ENCODE measurements around the gene KCTD19. TPM values are rescaled to one million over a fixed set of nuclear protein-coding genes. Genes with fewer than 3 reads are reported as not detected.

Gene KCTD19
- total and polyA plus RNA-seq, 7 donors: 0.03 TPM; not detected in 6

DNA sequence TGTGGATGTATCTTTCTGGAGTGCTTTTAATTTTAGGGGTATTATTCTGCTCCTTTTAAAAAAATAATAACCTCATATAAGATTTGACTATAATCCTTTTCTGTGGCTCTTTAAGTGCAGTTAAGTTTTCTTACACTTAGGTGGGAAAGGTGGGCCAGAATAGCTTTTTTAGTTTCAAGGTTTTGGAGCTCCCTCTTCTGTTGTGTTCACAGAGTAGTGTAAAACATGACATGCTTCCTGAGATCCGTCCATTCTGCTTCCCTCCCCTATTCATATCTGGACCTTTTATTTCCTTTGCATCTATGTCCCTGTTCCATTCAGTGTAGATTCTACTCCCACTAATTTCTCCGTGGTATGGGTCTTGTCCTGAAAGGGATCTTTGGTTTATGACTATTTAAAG is 12.9 kb upstream of the KCTD19 start:
- Histone ChIP-seq H3K4me3 (no peak overlapping the region), H3K9me3 (no peaks in the 10 kb centered on the region), H3K4me1 (no peaks in the 10 kb centered on the region), H3K27me3 (ENCODE audit: insufficient read depth in 3 of 3, low read length in 2 of 3) (no peaks in the 10 kb centered on the region), H3K27ac (no peak overlapping the region), H3K36me3 (ENCODE audit: insufficient read depth in 1 of 2, low read depth in 1 of 2) (no peaks in the 10 kb centered on the region)
- intact Hi-C loops (cut with DNase I): no loop called here
- ATAC-seq (no peak), DNase-seq (no peak)
- TF ChIP-seq, protein P1, sequence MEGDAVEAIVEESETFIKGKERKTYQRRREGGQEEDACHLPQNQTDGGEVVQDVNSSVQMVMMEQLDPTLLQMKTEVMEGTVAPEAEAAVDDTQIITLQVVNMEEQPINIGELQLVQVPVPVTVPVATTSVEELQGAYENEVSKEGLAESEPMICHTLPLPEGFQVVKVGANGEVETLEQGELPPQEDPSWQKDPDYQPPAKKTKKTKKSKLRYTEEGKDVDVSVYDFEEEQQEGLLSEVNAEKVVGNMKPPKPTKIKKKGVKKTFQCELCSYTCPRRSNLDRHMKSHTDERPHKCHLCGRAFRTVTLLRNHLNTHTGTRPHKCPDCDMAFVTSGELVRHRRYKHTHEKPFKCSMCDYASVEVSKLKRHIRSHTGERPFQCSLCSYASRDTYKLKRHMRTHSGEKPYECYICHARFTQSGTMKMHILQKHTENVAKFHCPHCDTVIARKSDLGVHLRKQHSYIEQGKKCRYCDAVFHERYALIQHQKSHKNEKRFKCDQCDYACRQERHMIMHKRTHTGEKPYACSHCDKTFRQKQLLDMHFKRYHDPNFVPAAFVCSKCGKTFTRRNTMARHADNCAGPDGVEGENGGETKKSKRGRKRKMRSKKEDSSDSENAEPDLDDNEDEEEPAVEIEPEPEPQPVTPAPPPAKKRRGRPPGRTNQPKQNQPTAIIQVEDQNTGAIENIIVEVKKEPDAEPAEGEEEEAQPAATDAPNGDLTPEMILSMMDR (IDR thresholded peaks at IDR 0.05): no peak
- WGBS, 3 donors: 30 to 41% (median 31%) methylated on average over 2 of the region's 2 CpGs

DNA sequence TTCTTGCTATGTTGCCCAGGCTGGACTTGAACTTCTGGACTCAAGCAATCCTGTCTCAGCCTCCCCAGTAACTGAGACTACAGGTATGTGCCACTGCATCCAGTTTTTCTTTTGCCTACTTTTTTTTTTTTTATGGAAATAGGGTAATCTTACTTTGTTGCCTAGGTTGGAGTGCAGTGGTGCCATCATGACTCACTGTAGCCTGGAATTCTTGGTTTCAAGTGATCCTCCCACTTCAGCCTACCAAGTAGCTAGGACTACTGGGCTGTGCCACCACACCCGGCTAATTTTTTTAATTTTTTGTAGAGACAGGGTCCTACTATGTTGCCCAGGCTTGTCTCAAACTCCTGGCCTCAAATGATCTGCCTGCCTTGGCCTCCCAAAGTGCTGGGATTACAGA is 10.1 kb upstream of the KCTD19 start:
- no peak for DNase-seq
- Histone ChIP-seq H3K27ac (no peak overlapping the region), H3K27me3 (ENCODE audit: insufficient read depth in 3 of 3, low read length in 2 of 3) (no peaks in the 10 kb centered on the region), H3K9me3 (no peaks in the 10 kb centered on the region), H3K4me3 (no peak overlapping the region), H3K4me1 (no peaks in the 10 kb centered on the region), H3K36me3 (ENCODE audit: insufficient read depth in 1 of 2, low read depth in 1 of 2) (no peaks in the 10 kb centered on the region)
- TF ChIP-seq, protein P1 (IDR thresholded peaks at IDR 0.05): no peak
- no peak for ATAC-seq
- WGBS, 3 donors: 87 to 95% (median 87%) methylated on average over 1 of the region's 1 CpG
- intact Hi-C loops (cut with DNase I): no loop called here

DNA sequence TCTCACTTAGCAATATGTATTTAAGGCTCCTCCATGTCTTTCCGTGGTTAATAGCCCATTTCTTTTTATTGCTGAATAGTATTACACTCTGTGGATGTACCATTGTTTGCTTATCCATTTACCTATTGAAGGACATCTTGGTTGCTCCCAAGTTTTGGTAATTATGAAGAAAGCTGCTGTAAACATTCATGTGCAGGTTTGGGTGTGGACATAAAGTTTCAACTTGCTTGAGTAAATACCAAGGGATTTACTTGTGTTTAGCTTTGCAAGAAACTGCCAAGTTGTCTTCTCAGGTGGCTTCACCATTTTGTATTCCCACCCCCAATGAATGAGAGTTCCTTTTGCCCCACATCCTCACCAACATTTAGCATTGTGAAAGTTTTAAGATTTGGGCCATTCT is 9.6 kb upstream of the KCTD19 start:
- Histone ChIP-seq H3K4me1 (no peaks in the 10 kb centered on the region), H3K36me3 (ENCODE audit: insufficient read depth in 1 of 2, low read depth in 1 of 2) (no peaks in the 10 kb centered on the region), H3K27ac (no peak overlapping the region), H3K4me3 (no peak overlapping the region), H3K9me3 (no peaks in the 10 kb centered on the region), H3K27me3 (ENCODE audit: insufficient read depth in 3 of 3, low read length in 2 of 3) (no peaks in the 10 kb centered on the region)
- TF ChIP-seq, protein P1 (IDR thresholded peaks at IDR 0.05): no peak
- DNase-seq (no peak), ATAC-seq (no peak)
- intact Hi-C loops (cut with DNase I): no loop called here
- WGBS, 3 donors: 61 to 84% (median 78%) methylated on average over 1 of the region's 1 CpG

DNA sequence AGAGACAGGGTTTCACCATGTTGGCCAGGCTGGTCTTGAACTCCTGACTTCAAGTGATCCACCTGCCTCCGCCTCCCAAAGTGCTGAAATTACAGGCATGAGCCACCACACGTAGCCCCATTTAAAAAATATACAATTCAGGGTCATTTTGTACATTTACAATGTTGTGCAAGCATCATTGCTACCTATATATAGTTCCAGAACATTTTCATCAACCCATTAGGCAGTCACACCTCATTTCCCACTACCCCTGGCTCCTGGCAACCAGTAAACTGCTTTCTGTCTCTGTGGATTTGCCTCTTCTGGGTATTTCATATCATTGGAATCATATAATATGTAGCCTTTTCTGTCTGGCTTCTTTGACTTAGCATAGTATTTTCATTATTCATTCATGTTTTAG is 6.8 kb upstream of the KCTD19 start:
- no peaks in the 10 kb centered on the region for H3K36me3 ChIP-seq (ENCODE audit: insufficient read depth in 1 of 2, low read depth in 1 of 2)
- intact Hi-C loops (cut with DNase I): no loop called here
- DNase-seq (no peak), ATAC-seq (no peak)
- H3K4me3 ChIP-seq: no peak overlapping the region
- TF ChIP-seq, protein P1 (IDR thresholded peaks at IDR 0.05): no peak
- whole genome bisulfite sequencing, 3 donors: 64 to 76% (median 70%) methylated on average over 2 of the region's 2 CpGs
- no peaks in the 10 kb centered on the region for H3K9me3 ChIP-seq
- no peaks in the 10 kb centered on the region for H3K27me3 ChIP-seq (ENCODE audit: insufficient read depth in 3 of 3, low read length in 2 of 3)
- no peak overlapping the region for H3K27ac ChIP-seq
- no peaks in the 10 kb centered on the region for H3K4me1 ChIP-seq

DNA sequence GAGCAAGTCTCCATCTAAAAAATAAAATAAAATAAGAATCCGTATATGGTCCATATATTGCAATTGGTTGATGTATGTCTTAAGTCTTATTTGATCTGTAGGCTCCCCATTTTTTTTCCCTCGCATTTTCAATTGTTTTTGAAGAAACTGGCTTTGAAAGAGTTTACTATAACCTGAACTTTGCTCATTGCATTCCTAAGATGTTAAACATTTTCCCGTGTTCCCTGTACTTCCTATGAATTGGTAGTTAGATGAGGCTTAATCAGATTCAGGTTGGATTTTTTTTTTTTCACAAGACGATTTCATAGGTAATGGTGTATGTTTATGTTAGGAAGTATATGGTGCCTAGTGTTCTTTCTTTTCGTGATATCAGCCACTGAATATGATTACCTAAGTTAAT is 3.4 kb upstream of the KCTD19 start:
- Histone ChIP-seq H3K9me3 (no peaks in the 10 kb centered on the region), H3K4me1 (no peaks in the 10 kb centered on the region), H3K4me3 (no peak overlapping the region), H3K27ac (no peak overlapping the region), H3K36me3 (ENCODE audit: insufficient read depth in 1 of 2, low read depth in 1 of 2) (no peaks in the 10 kb centered on the region), H3K27me3 (ENCODE audit: insufficient read depth in 3 of 3, low read length in 2 of 3) (peaks cover 0 to 15% (median 0%) of the 10 kb centered on the region in 3 donors)
- ATAC-seq: no peak
- intact Hi-C loops (cut with DNase I): no loop called here
- TF ChIP-seq, protein P1 (IDR thresholded peaks at IDR 0.05): no peak
- 72 to 74% (median 73%) methylated on average over 5 of the region's 5 CpGs for WGBS, 3 donors
- DNase-seq: no peak

All from psoas muscle (tissue), 8 donors.